Esophagus muscularis mucosa (tissue), 4 donors: ENCODE measurements around the gene PCDHGA3. TPM values are rescaled to one million over a fixed set of nuclear protein-coding genes. Genes with fewer than 3 reads are reported as not detected.
"Not testable (repeated sequence)": the region's sequence is repeated elsewhere in the genome, so short reads cannot be mapped to it uniquely, and the experiment has no call there.

Source experiments
- DNase-seq: peaks from one replicate; pipeline ENCODE4 v3.0.0-alpha.2; 2017; ENCODE audit errors: extremely low spot score
- H3K27ac ChIP-seq, 4 donors: fragments of 200-600 bp; sonication (generic); replicated peaks in 1 of 4; 1 replicate in 3 of 4; 2 replicates in 1 of 4; pipeline ENCODE4 v1.5.1; 2016 to 2019; ENCODE audit warnings: mild to moderate bottlenecking in 1 of 4
- H3K27me3 ChIP-seq, 4 donors: fragments of 200-600 bp; sonication (generic); one replicate each; pipeline versions ENCODE4 v1.5.1 to v1.6.0; 2016 to 2019
- H3K36me3 ChIP-seq, 4 donors: fragments of 200-600 bp; sonication (generic); one replicate each; pipeline ENCODE4 v1.5.1; 2016 to 2019
- H3K4me1 ChIP-seq, 4 donors: fragments of 200-600 bp; sonication (generic); one replicate each; pipeline ENCODE4 v1.5.1; 2016 to 2019
- H3K4me3 ChIP-seq, 4 donors: fragments of 200-600 bp; sonication (generic); 1 replicate in 2 of 4; 2 replicates in 2 of 4; pipeline ENCODE4 v1.5.1; 2016 to 2019; ENCODE audit warnings: mild to moderate bottlenecking in 4 of 4, moderate library complexity in 1 of 4
- H3K9me3 ChIP-seq, 4 donors: fragments of 200-600 bp; sonication (generic); 1 replicate in 3 of 4; 2 replicates in 1 of 4; pipeline ENCODE4 v1.5.1; 2016 to 2019
- EP300 ChIP-seq: sonication (generic); formaldehyde crosslinking; IDR thresholded peaks from one replicate; pipeline ENCODE4 v1.6.1; 2017; ENCODE audit warnings: antibody characterized with exemption
- POLR2A ChIP-seq: fragments of 450-650 bp; IDR thresholded peaks from one replicate; pipeline ENCODE4 v1.6.1; 2017; ENCODE audit warnings: antibody characterized with exemption, moderate library complexity, mild to moderate bottlenecking, low read depth
- POLR2AphosphoS5 ChIP-seq, 2 donors: sonication (generic); formaldehyde crosslinking; IDR thresholded peaks; one replicate each; pipeline ENCODE4 v1.6.1; 2017; ENCODE audit warnings: antibody characterized with exemption in 2 of 2
- WGBS: methylation state at CpG from one replicate; pipeline ENCODE4 v1.1.5; 2018; 5-methylcytosine and 5-hydroxymethylcytosine counted together
- intact Hi-C: fragments of 100-400 bp; cut with DNase I; formaldehyde crosslinking; loops from one replicate; pipeline ENCODE4 v1.15.1; 2023
- total RNA-seq, 4 donors: library from RNA; depleted of rRNA; stranded (reverse); fragments of >200 nt; gene quantifications; one replicate each; pipeline versions ENCODE4 v1.1.0 to v1.2.1, GENCODE V29; 2016
- TF ChIP-seq, protein P1 (sequence below), 3 experiments: fragments of 200-600 bp in 2 of 3; fragments of 450-650 bp in 1 of 3; sonication (generic) in 2 of 3; IDR thresholded peaks; one replicate each; pipeline ENCODE4 v1.5.1; 2017 to 2019; ENCODE audit warnings: antibody characterized with exemption in 3 of 3, mild to moderate bottlenecking in 2 of 3, moderate library complexity in 1 of 3

The PCDHGA3 gene
- total RNA-seq, 4 donors from 2014 or later, result 1.7 to 2.6 (median 1.8) TPM

- intact Hi-C loops, result no loop called here
These were observed 45.8 kb downstream of the PCDHGA3 start for GRCh38 chr5:141389153-141390042.

DNA sequence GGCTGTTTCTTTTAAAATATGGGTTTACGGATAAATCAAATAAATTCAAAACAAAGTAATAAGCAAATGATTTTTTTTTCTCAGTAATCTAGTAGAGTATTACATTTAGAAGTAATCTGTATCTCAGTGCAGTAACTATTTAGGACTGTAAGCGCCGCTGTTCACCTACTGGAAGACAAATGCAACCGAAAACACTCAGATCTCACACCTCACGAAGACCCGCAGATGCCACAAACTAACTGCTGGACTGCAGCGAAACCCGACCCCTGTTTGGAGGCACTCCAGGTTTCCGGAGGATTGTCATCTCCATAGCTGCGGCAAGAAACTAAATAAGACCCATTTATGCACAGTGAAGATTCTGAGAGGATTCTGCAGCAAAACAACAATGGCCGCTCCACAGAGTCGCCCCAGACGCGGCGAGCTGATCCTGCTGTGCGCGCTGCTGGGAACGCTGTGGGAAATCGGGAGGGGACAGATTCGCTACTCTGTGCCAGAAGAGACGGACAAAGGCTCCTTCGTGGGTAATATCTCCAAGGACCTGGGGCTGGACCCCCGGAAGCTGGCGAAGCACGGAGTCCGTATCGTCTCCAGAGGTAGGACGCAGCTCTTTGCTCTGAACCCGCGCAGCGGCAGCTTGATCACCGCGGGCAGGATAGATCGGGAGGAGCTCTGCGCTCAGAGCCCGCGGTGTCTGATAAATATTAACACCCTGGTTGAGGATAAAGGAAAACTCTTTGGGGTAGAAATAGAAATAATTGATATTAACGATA lies 49.0 kb downstream of the PCDHGA3 start, which contains the start of gene PCDHGA8:
Gene PCDHGA8 (plus strand): TSS at position 205 of the 770 bp plus-strand sequence. CDS start 181 bp downstream, at position 386.
- Histone ChIP-seq H3K9me3 (peaks cover 12 to 97% (median 95%) of the 10 kb centered on the region in 4 donors), H3K27me3 (peaks cover 0 to 12% (median 0%) of the 10 kb centered on the region in 4 donors), H3K27ac (no peak within 1 kb of the TSS), H3K4me1 (no peaks in the 10 kb centered on the region), H3K4me3 (no peak within 1 kb of the TSS), H3K36me3 (peaks cover 0 to 12% (median 5%) of the 10 kb centered on the region in 4 donors)
- intact Hi-C loops, result no loop called here
- TF ChIP-seq, protein P1, sequence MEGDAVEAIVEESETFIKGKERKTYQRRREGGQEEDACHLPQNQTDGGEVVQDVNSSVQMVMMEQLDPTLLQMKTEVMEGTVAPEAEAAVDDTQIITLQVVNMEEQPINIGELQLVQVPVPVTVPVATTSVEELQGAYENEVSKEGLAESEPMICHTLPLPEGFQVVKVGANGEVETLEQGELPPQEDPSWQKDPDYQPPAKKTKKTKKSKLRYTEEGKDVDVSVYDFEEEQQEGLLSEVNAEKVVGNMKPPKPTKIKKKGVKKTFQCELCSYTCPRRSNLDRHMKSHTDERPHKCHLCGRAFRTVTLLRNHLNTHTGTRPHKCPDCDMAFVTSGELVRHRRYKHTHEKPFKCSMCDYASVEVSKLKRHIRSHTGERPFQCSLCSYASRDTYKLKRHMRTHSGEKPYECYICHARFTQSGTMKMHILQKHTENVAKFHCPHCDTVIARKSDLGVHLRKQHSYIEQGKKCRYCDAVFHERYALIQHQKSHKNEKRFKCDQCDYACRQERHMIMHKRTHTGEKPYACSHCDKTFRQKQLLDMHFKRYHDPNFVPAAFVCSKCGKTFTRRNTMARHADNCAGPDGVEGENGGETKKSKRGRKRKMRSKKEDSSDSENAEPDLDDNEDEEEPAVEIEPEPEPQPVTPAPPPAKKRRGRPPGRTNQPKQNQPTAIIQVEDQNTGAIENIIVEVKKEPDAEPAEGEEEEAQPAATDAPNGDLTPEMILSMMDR (IDR thresholded peaks at IDR 0.05), result no peak
- TF ChIP-seq POLR2AphosphoS5 (IDR thresholded peaks at IDR 0.05) (no peak), EP300 (no peak), POLR2A (no peak)
- no peak for DNase-seq
- WGBS, result 27% methylated on average over 35 of the region's 38 CpGs

More at GRCh38 chr5:141389153-141390042, 45.8 kb downstream of the PCDHGA3 start:
- WGBS, result 41% methylated on average over 29 of the region's 77 CpGs
- peak overlapping the region in 1 of 4 donors; percentile 6 for H3K4me3 ChIP-seq
- TF ChIP-seq POLR2AphosphoS5 (IDR thresholded peaks at IDR 0.05) (no peak), POLR2A (no peak), EP300 (no peak)
- TF ChIP-seq, protein P1 (IDR thresholded peaks at IDR 0.05), result no peak
- no peaks in the 10 kb centered on the region for H3K4me1 ChIP-seq
- H3K27me3 ChIP-seq, result peaks cover 0 to 17% (median 0%) of the 10 kb centered on the region in 4 donors
- no peak overlapping the region for H3K27ac ChIP-seq
- no peak for DNase-seq
- H3K36me3 ChIP-seq, result peaks cover 0 to 18% (median 5%) of the 10 kb centered on the region in 4 donors
- H3K9me3 ChIP-seq, result peaks cover 12 to 97% (median 97%) of the 10 kb centered on the region in 4 donors

DNA sequence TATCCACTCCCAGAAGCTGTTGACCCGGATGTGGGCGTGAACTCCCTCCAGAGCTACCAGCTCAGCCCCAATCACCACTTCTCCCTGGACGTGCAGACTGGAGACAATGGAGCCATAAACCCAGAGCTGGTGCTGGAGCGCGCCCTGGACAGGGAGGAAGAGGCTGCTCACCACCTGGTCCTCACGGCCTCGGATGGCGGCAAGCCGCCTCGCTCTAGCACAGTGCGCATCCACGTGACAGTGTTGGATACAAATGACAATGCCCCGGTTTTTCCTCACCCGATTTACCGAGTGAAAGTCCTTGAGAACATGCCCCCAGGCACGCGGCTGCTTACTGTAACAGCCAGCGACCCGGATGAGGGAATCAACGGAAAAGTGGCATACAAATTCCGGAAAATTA lies 49.6 kb downstream of the PCDHGA3 start:
- WGBS, result 43% methylated on average over 16 of the region's 21 CpGs
- Histone ChIP-seq H3K27me3 (peaks cover 0 to 12% (median 0%) of the 10 kb centered on the region in 4 donors), H3K36me3 (peaks cover 0 to 12% (median 5%) of the 10 kb centered on the region in 4 donors), H3K4me1 (no peaks in the 10 kb centered on the region), H3K27ac (no peak overlapping the region), H3K4me3 (no peak overlapping the region), H3K9me3 (peaks cover 12 to 97% (median 95%) of the 10 kb centered on the region in 4 donors)
- no peak for DNase-seq
- intact Hi-C loops, result no loop called here
- TF ChIP-seq POLR2AphosphoS5 (IDR thresholded peaks at IDR 0.05), result no peak
- TF ChIP-seq EP300, result no peak
- TF ChIP-seq, protein P1 (IDR thresholded peaks at IDR 0.05), result no peak
- no peak for TF ChIP-seq POLR2A

GRCh38 chr5:141394401-141395187 lies 51.0 kb downstream of the PCDHGA3 start:
- Histone ChIP-seq H3K36me3 (peaks cover 0 to 12% (median 4%) of the 10 kb centered on the region in 4 donors), H3K9me3 (peaks cover 24 to 97% (median 95%) of the 10 kb centered on the region in 4 donors)
- H3K27ac ChIP-seq, H3K27me3 ChIP-seq, H3K4me1 ChIP-seq, H3K4me3 ChIP-seq, DNase-seq, intact Hi-C loops: not testable (repeated sequence)
- WGBS, result 28% methylated on average over 21 of the region's 53 CpGs

Other genes starting within 250 kb of the PCDHGA3 start
- 1 to 10 TPM; 2.1 to 3.2 (median 2.8) TPM for gene PCDHB2, start 249.2 kb upstream of the PCDHGA3 start, total RNA-seq
- gene PCDHB3, start 243.4 kb upstream of the PCDHGA3 start, total RNA-seq, result 1 to 10 TPM in 3 of 4 donors, under 1 TPM in 1; 0.83 to 2.3 (median 1.2) TPM
- 1 to 10 TPM; 1.2 to 5.1 (median 3.8) TPM for gene PCDHB4, start 222.0 kb upstream of the PCDHGA3 start, total RNA-seq
- gene PCDHB5, start 208.6 kb upstream of the PCDHGA3 start, total RNA-seq, result 1 to 10 TPM; 3.6 to 7.4 (median 4.0) TPM
- gene PCDHB6, start 193.8 kb upstream of the PCDHGA3 start, total RNA-seq, result 1 to 10 TPM in 1 of 4 donors, under 1 TPM in 3; 0.46 to 1.1 (median 0.83) TPM
- gene PCDHB7, start 171.2 kb upstream of the PCDHGA3 start, total RNA-seq, result 1 to 10 TPM; 1.1 to 2.9 (median 2.5) TPM
- 1 to 10 TPM in 1 of 4 donors, under 1 TPM in 3; 0.33 to 2.0 (median 0.87) TPM for gene PCDHB8, start 166.0 kb upstream of the PCDHGA3 start, total RNA-seq
- gene PCDHB16, start 161.4 kb upstream of the PCDHGA3 start, total RNA-seq, result 1 to 10 TPM; 3.3 to 5.6 (median 3.9) TPM
- 1 to 10 TPM; 1.5 to 2.9 (median 2.2) TPM for gene PCDHB9, start 156.7 kb upstream of the PCDHGA3 start, total RNA-seq
- gene PCDHB10, start 151.5 kb upstream of the PCDHGA3 start, total RNA-seq, result 1 to 10 TPM; 3.3 to 7.9 (median 4.9) TPM
- 1 to 10 TPM; 1.7 to 4.6 (median 2.9) TPM for gene PCDHB11, start 144.2 kb upstream of the PCDHGA3 start, total RNA-seq
- gene PCDHB12, start 135.1 kb upstream of the PCDHGA3 start, total RNA-seq, result 1 to 10 TPM; 2.2 to 4.3 (median 2.9) TPM
- gene PCDHB13, start 129.9 kb upstream of the PCDHGA3 start, total RNA-seq, result 1 to 10 TPM; 4.3 to 8.1 (median 5.6) TPM
- gene PCDHB14, start 120.5 kb upstream of the PCDHGA3 start, total RNA-seq, result 1 to 10 TPM; 6.8 to 9.9 (median 8.3) TPM
- 1 to 10 TPM; 4.0 to 7.0 (median 4.5) TPM for gene PCDHB15, start 98.4 kb upstream of the PCDHGA3 start, total RNA-seq
- gene SLC25A2, start 39.8 kb upstream of the PCDHGA3 start, total RNA-seq, result under 1 TPM in 2 of 4 donors, not detected in 2; 0.23 to 0.65 TPM
- gene TAF7, start 23.0 kb upstream of the PCDHGA3 start, total RNA-seq, result 10 to 100 TPM; 44.0 to 65.9 (median 59.1) TPM
- 1 to 10 TPM in 1 of 4 donors, under 1 TPM in 3; 0.45 to 1.2 (median 0.76) TPM for gene PCDHGA1, start 13.3 kb upstream of the PCDHGA3 start, total RNA-seq
- gene PCDHGA2, start 5.1 kb upstream of the PCDHGA3 start, total RNA-seq, result 1 to 10 TPM; 2.5 to 5.4 (median 4.0) TPM
- 1 to 10 TPM; 2.7 to 5.1 (median 3.0) TPM for gene PCDHGB1, start 6.3 kb downstream of the PCDHGA3 start, total RNA-seq
- gene PCDHGA4, start 11.2 kb downstream of the PCDHGA3 start, total RNA-seq, result 1 to 10 TPM; 3.6 to 7.9 (median 4.6) TPM
- gene PCDHGB2, start 16.2 kb downstream of the PCDHGA3 start, total RNA-seq, result 1 to 10 TPM; 3.2 to 5.7 (median 4.1) TPM
- gene PCDHGA5, start 20.3 kb downstream of the PCDHGA3 start, total RNA-seq, result 1 to 10 TPM; 2.6 to 5.4 (median 4.7) TPM
- 1 to 10 TPM; 2.5 to 7.5 (median 3.8) TPM for gene PCDHGB3, start 26.4 kb downstream of the PCDHGA3 start, total RNA-seq
- 1 to 10 TPM; 4.1 to 7.1 (median 5.9) TPM for gene PCDHGA6, start 30.1 kb downstream of the PCDHGA3 start, total RNA-seq
- 1 to 10 TPM; 4.3 to 9.1 (median 6.4) TPM for gene PCDHGA7, start 38.9 kb downstream of the PCDHGA3 start, total RNA-seq
- 1 to 10 TPM; 3.8 to 5.5 (median 4.6) TPM for gene PCDHGB4, start 43.9 kb downstream of the PCDHGA3 start, total RNA-seq
- gene PCDHGA8, start 48.8 kb downstream of the PCDHGA3 start, total RNA-seq, result 1 to 10 TPM; 1.7 to 5.8 (median 3.3) TPM
- 1 to 10 TPM; 4.8 to 10.0 (median 7.8) TPM for gene PCDHGB5, start 54.1 kb downstream of the PCDHGA3 start, total RNA-seq
- 1 to 10 TPM; 3.3 to 8.7 (median 4.9) TPM for gene PCDHGA9, start 58.9 kb downstream of the PCDHGA3 start, total RNA-seq
- gene PCDHGB6, start 64.2 kb downstream of the PCDHGA3 start, total RNA-seq, result 1 to 10 TPM; 6.2 to 8.4 (median 7.4) TPM
- 1 to 10 TPM; 2.3 to 6.2 (median 4.3) TPM for gene PCDHGA10, start 69.2 kb downstream of the PCDHGA3 start, total RNA-seq
- gene PCDHGB7, start 73.8 kb downstream of the PCDHGA3 start, total RNA-seq, result 10 to 100 TPM; 13.9 to 18.0 (median 14.4) TPM
- gene PCDHGA11, start 77.2 kb downstream of the PCDHGA3 start, total RNA-seq, result 1 to 10 TPM; 3.0 to 5.8 (median 4.5) TPM
- 10 to 100 TPM in 3 of 4 donors, 1 to 10 TPM in 1; 7.6 to 13.7 (median 11.6) TPM for gene PCDHGA12, start 86.7 kb downstream of the PCDHGA3 start, total RNA-seq
- gene PCDHGC3, start 132.1 kb downstream of the PCDHGA3 start, total RNA-seq, result 10 to 100 TPM; 56.5 to 81.1 (median 65.5) TPM
- gene PCDHGC4, start 141.2 kb downstream of the PCDHGA3 start, total RNA-seq, result 1 to 10 TPM in 3 of 4 donors, under 1 TPM in 1; 0.91 to 3.3 (median 2.0) TPM
- 1 to 10 TPM in 3 of 4 donors, under 1 TPM in 1; 0.71 to 3.7 (median 1.4) TPM for gene PCDHGC5, start 145.3 kb downstream of the PCDHGA3 start, total RNA-seq